PC-9 (cell line): Measurements from ENCODE around the gene ABLIM2.

Experiments
- EZH2 ChIP-seq: fragments of 200-600 bp; sonication (generic); IDR thresholded peaks from 2 replicates; pipeline ENCODE4 v1.8.0; 2017; ENCODE audit warnings: antibody characterized with exemption, low read depth
- TF ChIP-seq, protein P1 (sequence below): fragments of 200-600 bp; sonication (generic); conservative IDR thresholded peaks from 2 replicates; pipeline ENCODE4 v1.6.1; 2017; ENCODE audit warnings: mixed run types, antibody characterized with exemption, mild to moderate bottlenecking, moderate library complexity

GRCh38 chr4:8097721-8098345 lies 60.8 kb downstream of the ABLIM2 start:
- TF ChIP-seq, protein P1, sequence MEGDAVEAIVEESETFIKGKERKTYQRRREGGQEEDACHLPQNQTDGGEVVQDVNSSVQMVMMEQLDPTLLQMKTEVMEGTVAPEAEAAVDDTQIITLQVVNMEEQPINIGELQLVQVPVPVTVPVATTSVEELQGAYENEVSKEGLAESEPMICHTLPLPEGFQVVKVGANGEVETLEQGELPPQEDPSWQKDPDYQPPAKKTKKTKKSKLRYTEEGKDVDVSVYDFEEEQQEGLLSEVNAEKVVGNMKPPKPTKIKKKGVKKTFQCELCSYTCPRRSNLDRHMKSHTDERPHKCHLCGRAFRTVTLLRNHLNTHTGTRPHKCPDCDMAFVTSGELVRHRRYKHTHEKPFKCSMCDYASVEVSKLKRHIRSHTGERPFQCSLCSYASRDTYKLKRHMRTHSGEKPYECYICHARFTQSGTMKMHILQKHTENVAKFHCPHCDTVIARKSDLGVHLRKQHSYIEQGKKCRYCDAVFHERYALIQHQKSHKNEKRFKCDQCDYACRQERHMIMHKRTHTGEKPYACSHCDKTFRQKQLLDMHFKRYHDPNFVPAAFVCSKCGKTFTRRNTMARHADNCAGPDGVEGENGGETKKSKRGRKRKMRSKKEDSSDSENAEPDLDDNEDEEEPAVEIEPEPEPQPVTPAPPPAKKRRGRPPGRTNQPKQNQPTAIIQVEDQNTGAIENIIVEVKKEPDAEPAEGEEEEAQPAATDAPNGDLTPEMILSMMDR = no peak
- TF ChIP-seq EZH2 = no peak
